MM.1S (cell line): Measurements from ENCODE around the gene GORAB.

ENCODE experiments used
- DNase-seq: peaks from one replicate; pipeline ENCODE4 v3.0.0-alpha.2; 2015
- H2AFZ ChIP-seq: fragments of 300-600 bp; sonication (generic); 2 replicates; pipeline ENCODE4 v1.6.0; 2016; ENCODE audit warnings: antibody characterized with exemption, low read length
- H3F3A ChIP-seq: fragments of 300-600 bp; sonication (generic); 2 replicates; pipeline ENCODE4 v1.6.1; 2016; ENCODE audit warnings: mild to moderate bottlenecking, antibody characterized with exemption, low read length, moderate library complexity, mixed read lengths; ENCODE audit not compliant: insufficient read depth
- H3K27ac ChIP-seq: fragments of 300-600 bp; sonication (generic); 2 replicates; pipeline ENCODE4 v1.5.1; 2016; ENCODE audit warnings: mild to moderate bottlenecking, low read length
- H3K27me3 ChIP-seq: fragments of 300-600 bp; sonication (generic); replicated peaks from 2 replicates; pipeline ENCODE4 v1.6.0; 2016; ENCODE audit warnings: low read length; ENCODE audit not compliant: insufficient read depth
- H3K36me3 ChIP-seq: fragments of 300-600 bp; sonication (generic); replicated peaks from 2 replicates; pipeline ENCODE4 v1.6.1; 2016; ENCODE audit warnings: mild to moderate bottlenecking, low read length, mixed read lengths; ENCODE audit not compliant: insufficient read depth
- H3K4me1 ChIP-seq: fragments of 300-600 bp; sonication (generic); 2 replicates; pipeline ENCODE4 v1.6.1; 2016; ENCODE audit warnings: low read length, mixed read lengths
- H3K4me2 ChIP-seq: fragments of 300-600 bp; sonication (generic); 2 replicates; pipeline ENCODE4 v1.6.0; 2016; ENCODE audit warnings: low read depth, low read length
- H3K4me3 ChIP-seq: fragments of 300-600 bp; sonication (generic); 2 replicates; pipeline ENCODE4 v1.5.1; 2016; ENCODE audit warnings: low read length, mixed read lengths
- H3K79me2 ChIP-seq: fragments of 300-600 bp; sonication (generic); 2 replicates; pipeline ENCODE4 v1.6.1; 2016; ENCODE audit warnings: mixed run types, low read length, mixed read lengths
- H3K9ac ChIP-seq: fragments of 300-600 bp; sonication (generic); 2 replicates; pipeline ENCODE4 v1.6.1; 2016; ENCODE audit warnings: low read length, mixed read lengths
- H3K9me2 ChIP-seq: fragments of 300-600 bp; sonication (generic); replicated peaks from 2 replicates; pipeline ENCODE4 v1.6.1; 2016; ENCODE audit warnings: mild to moderate bottlenecking, low read length, mixed read lengths; ENCODE audit not compliant: insufficient read depth
- H3K9me3 ChIP-seq: fragments of 300-600 bp; sonication (generic); replicated peaks from 2 replicates; pipeline ENCODE4 v1.6.1; 2016; ENCODE audit warnings: mild to moderate bottlenecking, low read length, mixed read lengths; ENCODE audit not compliant: insufficient read depth
- H4K20me1 ChIP-seq: fragments of 300-600 bp; sonication (generic); 2 replicates; pipeline ENCODE4 v1.6.1; 2016; ENCODE audit warnings: mild to moderate bottlenecking, low read length, moderate library complexity, mixed read lengths; ENCODE audit not compliant: insufficient read depth
- EZH2 ChIP-seq: fragments of 300-600 bp; sonication (generic); optimal IDR thresholded peaks from 2 replicates; pipeline ENCODE3; 2017; ENCODE audit warnings: low read depth, mild to moderate bottlenecking, antibody characterized with exemption, low read length, mixed read lengths
- EZH2phosphoT487 ChIP-seq: fragments of 300-600 bp; sonication (generic); IDR thresholded peaks from 2 replicates; pipeline ENCODE4 v1.6.1; 2018; ENCODE audit warnings: antibody characterized with exemption, low read length
- TF ChIP-seq, protein P1 (sequence below): fragments of 300-600 bp; sonication (generic); IDR thresholded peaks from 2 replicates; pipeline ENCODE4 v1.5.1; 2016; ENCODE audit warnings: antibody characterized with exemption, low read length, mixed read lengths

Gene GORAB

GRCh38 chr1:170537798-170538503 lies 6.0 kb downstream of the GORAB start:
- H3K36me3 ChIP-seq: 0 out of 2 replicates have a peak, but pooled peaks cover 3% of the 10 kb centered on the region
- H3K79me2 ChIP-seq: peaks cover 41% of the 10 kb centered on the region

GRCh38 chr1:170538687-170539086 lies 6.7 kb downstream of the GORAB start:
- DNase-seq: no peak
- Histone ChIP-seq H3K27me3 (no peaks in the 10 kb centered on the region), H2AFZ (no peak overlapping the region), H3K4me1 (no peaks in the 10 kb centered on the region), H3K36me3 (0 out of 2 replicates have a peak, but pooled peaks cover 6% of the 10 kb centered on the region), H3K27ac (no peak overlapping the region), H4K20me1 (no peaks in the 10 kb centered on the region), H3K4me2 (no peak overlapping the region), H3K79me2 (peaks cover 33% of the 10 kb centered on the region), H3K9ac (no peak overlapping the region), H3K9me2 (no peaks in the 10 kb centered on the region), H3F3A (no peaks in the 10 kb centered on the region), H3K9me3 (no peaks in the 10 kb centered on the region), H3K4me3 (no peak overlapping the region)
- TF ChIP-seq EZH2 (no peak), EZH2phosphoT487 (no peak)
- TF ChIP-seq, protein P1, sequence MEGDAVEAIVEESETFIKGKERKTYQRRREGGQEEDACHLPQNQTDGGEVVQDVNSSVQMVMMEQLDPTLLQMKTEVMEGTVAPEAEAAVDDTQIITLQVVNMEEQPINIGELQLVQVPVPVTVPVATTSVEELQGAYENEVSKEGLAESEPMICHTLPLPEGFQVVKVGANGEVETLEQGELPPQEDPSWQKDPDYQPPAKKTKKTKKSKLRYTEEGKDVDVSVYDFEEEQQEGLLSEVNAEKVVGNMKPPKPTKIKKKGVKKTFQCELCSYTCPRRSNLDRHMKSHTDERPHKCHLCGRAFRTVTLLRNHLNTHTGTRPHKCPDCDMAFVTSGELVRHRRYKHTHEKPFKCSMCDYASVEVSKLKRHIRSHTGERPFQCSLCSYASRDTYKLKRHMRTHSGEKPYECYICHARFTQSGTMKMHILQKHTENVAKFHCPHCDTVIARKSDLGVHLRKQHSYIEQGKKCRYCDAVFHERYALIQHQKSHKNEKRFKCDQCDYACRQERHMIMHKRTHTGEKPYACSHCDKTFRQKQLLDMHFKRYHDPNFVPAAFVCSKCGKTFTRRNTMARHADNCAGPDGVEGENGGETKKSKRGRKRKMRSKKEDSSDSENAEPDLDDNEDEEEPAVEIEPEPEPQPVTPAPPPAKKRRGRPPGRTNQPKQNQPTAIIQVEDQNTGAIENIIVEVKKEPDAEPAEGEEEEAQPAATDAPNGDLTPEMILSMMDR: no peak

More at GRCh38 chr1:170537798-170538503, 6.0 kb downstream of the GORAB start:
- Histone ChIP-seq H2AFZ (no peak overlapping the region), H3K9me2 (no peaks in the 10 kb centered on the region), H3F3A (no peaks in the 10 kb centered on the region), H3K9me3 (no peaks in the 10 kb centered on the region), H3K4me3 (no peak overlapping the region), H3K4me2 (no peak overlapping the region), H3K4me1 (peaks cover 4% of the 10 kb centered on the region; the same call in 1 of the 2 replicates), H3K9ac (no peak overlapping the region), H3K27ac (no peak overlapping the region), H4K20me1 (no peaks in the 10 kb centered on the region), H3K27me3 (no peaks in the 10 kb centered on the region)
- no peak for DNase-seq
- TF ChIP-seq EZH2phosphoT487 (no peak), EZH2 (no peak)
- TF ChIP-seq, protein P1: no peak

DNA sequence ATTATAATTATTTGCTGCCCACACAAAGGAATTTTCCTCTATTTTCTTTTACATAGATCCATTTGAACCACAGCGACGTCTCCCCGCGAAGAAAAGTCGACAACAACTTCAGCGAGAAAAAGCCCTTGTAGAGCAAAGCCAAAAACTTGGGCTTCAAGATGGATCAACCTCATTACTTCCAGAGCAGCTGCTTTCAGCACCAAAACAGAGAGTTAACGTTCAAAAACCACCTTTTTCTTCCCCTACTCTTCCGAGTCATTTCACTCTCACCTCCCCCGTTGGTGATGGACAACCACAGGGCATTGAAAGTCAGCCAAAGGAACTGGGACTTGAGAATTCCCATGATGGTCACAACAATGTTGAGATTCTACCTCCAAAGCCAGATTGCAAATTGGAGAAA lies 7.2 kb downstream of the GORAB start:
- H3K9me2 ChIP-seq: no peaks in the 10 kb centered on the region
- H3K9me3 ChIP-seq: no peaks in the 10 kb centered on the region
- H3K4me1 ChIP-seq: no peaks in the 10 kb centered on the region
- no peak for DNase-seq
- no peaks in the 10 kb centered on the region for H3K27me3 ChIP-seq
- H4K20me1 ChIP-seq: no peaks in the 10 kb centered on the region
- H3K27ac ChIP-seq: no peak overlapping the region
- no peaks in the 10 kb centered on the region for H3F3A ChIP-seq
- no peak overlapping the region for H2AFZ ChIP-seq
- H3K9ac ChIP-seq: no peak overlapping the region
- no peak for TF ChIP-seq EZH2phosphoT487
- peaks cover 29% of the 10 kb centered on the region for H3K79me2 ChIP-seq
- no peak overlapping the region for H3K4me3 ChIP-seq
- H3K4me2 ChIP-seq: no peak overlapping the region
- 0 out of 2 replicates have a peak, but pooled peaks cover 6% of the 10 kb centered on the region for H3K36me3 ChIP-seq

DNA sequence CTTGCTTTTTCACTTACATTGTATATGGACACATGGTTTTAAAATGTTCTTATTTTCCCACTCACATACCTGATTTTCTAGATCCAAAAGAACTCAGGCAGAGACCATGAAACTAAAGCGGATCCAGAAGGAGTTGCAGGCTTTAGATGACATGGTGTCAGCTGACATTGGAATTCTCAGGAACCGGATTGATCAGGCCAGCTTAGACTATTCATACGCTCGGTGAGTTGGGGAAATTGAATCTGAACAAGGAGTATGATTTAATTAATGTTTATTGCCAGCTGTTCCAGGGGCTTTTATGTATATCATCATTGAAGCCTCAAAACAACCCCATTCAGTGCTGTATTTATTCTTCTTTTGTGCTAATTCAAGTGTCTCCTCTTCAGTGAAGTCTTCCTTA lies 12.7 kb downstream of the GORAB start:
- Histone ChIP-seq H3K4me1 (no peaks in the 10 kb centered on the region), H3K27ac (no peak overlapping the region), H3K79me2 (no peaks in the 10 kb centered on the region), H3F3A (no peaks in the 10 kb centered on the region), H3K4me3 (no peak overlapping the region), H3K9ac (no peak overlapping the region), H3K4me2 (no peak overlapping the region), H3K27me3 (no peaks in the 10 kb centered on the region), H3K9me3 (no peaks in the 10 kb centered on the region), H3K9me2 (no peaks in the 10 kb centered on the region), H3K36me3 (0 out of 2 replicates have a peak, but pooled peaks cover 11% of the 10 kb centered on the region), H4K20me1 (no peaks in the 10 kb centered on the region), H2AFZ (no peak overlapping the region)
- no peak for TF ChIP-seq EZH2
- TF ChIP-seq EZH2phosphoT487: no peak
- TF ChIP-seq, protein P1: no peak
- DNase-seq: no peak
